MM.1S (cell line): Measurements from ENCODE around the gene ZKSCAN1.

Experiments used
- DNase-seq: peaks from one replicate; pipeline ENCODE4 v3.0.0-alpha.2; 2015
- H2AFZ ChIP-seq: fragments of 300-600 bp; sonication (generic); 2 replicates; pipeline ENCODE4 v1.6.0; 2016; ENCODE audit warnings: antibody characterized with exemption, low read length
- H3F3A ChIP-seq: fragments of 300-600 bp; sonication (generic); 2 replicates; pipeline ENCODE4 v1.6.1; 2016; ENCODE audit warnings: mild to moderate bottlenecking, antibody characterized with exemption, low read length, moderate library complexity, mixed read lengths; ENCODE audit not compliant: insufficient read depth
- H3K27ac ChIP-seq: fragments of 300-600 bp; sonication (generic); 2 replicates; pipeline ENCODE4 v1.5.1; 2016; ENCODE audit warnings: mild to moderate bottlenecking, low read length
- H3K27me3 ChIP-seq: fragments of 300-600 bp; sonication (generic); replicated peaks from 2 replicates; pipeline ENCODE4 v1.6.0; 2016; ENCODE audit warnings: low read length; ENCODE audit not compliant: insufficient read depth
- H3K36me3 ChIP-seq: fragments of 300-600 bp; sonication (generic); replicated peaks from 2 replicates; pipeline ENCODE4 v1.6.1; 2016; ENCODE audit warnings: mild to moderate bottlenecking, low read length, mixed read lengths; ENCODE audit not compliant: insufficient read depth
- H3K4me1 ChIP-seq: fragments of 300-600 bp; sonication (generic); 2 replicates; pipeline ENCODE4 v1.6.1; 2016; ENCODE audit warnings: low read length, mixed read lengths
- H3K4me2 ChIP-seq: fragments of 300-600 bp; sonication (generic); 2 replicates; pipeline ENCODE4 v1.6.0; 2016; ENCODE audit warnings: low read depth, low read length
- H3K4me3 ChIP-seq: fragments of 300-600 bp; sonication (generic); 2 replicates; pipeline ENCODE4 v1.5.1; 2016; ENCODE audit warnings: low read length, mixed read lengths
- H3K79me2 ChIP-seq: fragments of 300-600 bp; sonication (generic); 2 replicates; pipeline ENCODE4 v1.6.1; 2016; ENCODE audit warnings: mixed run types, low read length, mixed read lengths
- H3K9ac ChIP-seq: fragments of 300-600 bp; sonication (generic); 2 replicates; pipeline ENCODE4 v1.6.1; 2016; ENCODE audit warnings: low read length, mixed read lengths
- H3K9me2 ChIP-seq: fragments of 300-600 bp; sonication (generic); replicated peaks from 2 replicates; pipeline ENCODE4 v1.6.1; 2016; ENCODE audit warnings: mild to moderate bottlenecking, low read length, mixed read lengths; ENCODE audit not compliant: insufficient read depth
- H3K9me3 ChIP-seq: fragments of 300-600 bp; sonication (generic); replicated peaks from 2 replicates; pipeline ENCODE4 v1.6.1; 2016; ENCODE audit warnings: mild to moderate bottlenecking, low read length, mixed read lengths; ENCODE audit not compliant: insufficient read depth
- H4K20me1 ChIP-seq: fragments of 300-600 bp; sonication (generic); 2 replicates; pipeline ENCODE4 v1.6.1; 2016; ENCODE audit warnings: mild to moderate bottlenecking, low read length, moderate library complexity, mixed read lengths; ENCODE audit not compliant: insufficient read depth
- CTCF ChIP-seq: fragments of 300-600 bp; sonication (generic); IDR thresholded peaks from 2 replicates; pipeline ENCODE4 v1.5.1; 2016; ENCODE audit warnings: antibody characterized with exemption, low read length, mixed read lengths
- EZH2 ChIP-seq: fragments of 300-600 bp; sonication (generic); optimal IDR thresholded peaks from 2 replicates; pipeline ENCODE3; 2017; ENCODE audit warnings: low read depth, mild to moderate bottlenecking, antibody characterized with exemption, low read length, mixed read lengths
- EZH2phosphoT487 ChIP-seq: fragments of 300-600 bp; sonication (generic); IDR thresholded peaks from 2 replicates; pipeline ENCODE4 v1.6.1; 2018; ENCODE audit warnings: antibody characterized with exemption, low read length

Gene ZKSCAN1

GRCh38 chr7:100069991-100070390 lies 54.6 kb downstream of the ZKSCAN1 start:
- Histone ChIP-seq H4K20me1 (no peaks in the 10 kb centered on the region), H3K4me2 (no peak overlapping the region), H3K27me3 (no peaks in the 10 kb centered on the region), H3K9ac (no peak overlapping the region), H3K36me3 (peaks cover 42% of the 10 kb centered on the region), H3F3A (no peaks in the 10 kb centered on the region), H2AFZ (no peak overlapping the region), H3K27ac (no peak overlapping the region), H3K4me3 (no peak overlapping the region), H3K79me2 (no peaks in the 10 kb centered on the region), H3K9me3 (no peaks in the 10 kb centered on the region; the same call in 1 of the 2 replicates), H3K4me1 (no peaks in the 10 kb centered on the region), H3K9me2 (no peaks in the 10 kb centered on the region)
- TF ChIP-seq CTCF (no peak), EZH2 (no peak), EZH2phosphoT487 (no peak)
- DNase-seq: no peak

- no peaks in the 10 kb centered on the region for H3K27me3 ChIP-seq
- H3K4me1 ChIP-seq: no peaks in the 10 kb centered on the region
- no peak overlapping the region for H2AFZ ChIP-seq
- no peaks in the 10 kb centered on the region for H4K20me1 ChIP-seq
- peaks cover 50% of the 10 kb centered on the region for H3K36me3 ChIP-seq
- no peaks in the 10 kb centered on the region for H3K79me2 ChIP-seq
- DNase-seq: no peak
- no peak overlapping the region for H3K27ac ChIP-seq
- no peaks in the 10 kb centered on the region for H3K9me2 ChIP-seq
- no peaks in the 10 kb centered on the region for H3F3A ChIP-seq
- H3K9me3 ChIP-seq: no peaks in the 10 kb centered on the region; the same call in 1 of the 2 replicates
- H3K4me2 ChIP-seq: no peak overlapping the region
- H3K9ac ChIP-seq: no peak overlapping the region
- no peak for TF ChIP-seq EZH2phosphoT487
- no peak for TF ChIP-seq CTCF
- TF ChIP-seq EZH2: no peak
- H3K4me3 ChIP-seq: no peak overlapping the region
Measured at GRCh38 chr7:100071018-100071723, 55.8 kb downstream of the ZKSCAN1 start.

DNA sequence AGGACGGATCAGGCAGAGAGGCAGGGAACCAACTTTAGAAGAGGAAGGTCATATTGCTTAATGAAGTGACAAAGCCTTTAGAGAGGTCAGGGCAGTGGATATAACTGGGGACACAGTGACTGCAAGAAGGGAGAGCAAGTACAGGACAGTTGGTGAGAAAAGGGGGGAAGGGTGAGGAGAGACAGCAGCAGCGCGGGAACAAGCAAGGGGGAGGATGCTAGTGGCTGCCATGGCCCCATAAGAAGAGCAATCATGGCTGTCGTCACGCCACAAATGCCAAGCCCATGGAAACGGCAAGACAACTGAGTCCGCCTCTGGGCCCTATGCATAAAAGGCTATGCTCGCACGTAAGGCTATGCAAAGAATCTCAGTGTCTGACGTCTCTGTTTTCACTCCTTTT lies 57.1 kb downstream of the ZKSCAN1 start:
- Histone ChIP-seq H3K79me2 (peaks cover 9% of the 10 kb centered on the region), H3K9me2 (no peaks in the 10 kb centered on the region), H3K27me3 (no peaks in the 10 kb centered on the region), H3K9ac (no peak overlapping the region), H3K4me2 (no peak overlapping the region), H3K4me3 (no peak overlapping the region), H3K36me3 (peaks cover 57% of the 10 kb centered on the region), H3K9me3 (no peaks in the 10 kb centered on the region; the same call in 1 of the 2 replicates), H3F3A (peaks cover 3% of the 10 kb centered on the region; the same call in 1 of the 2 replicates), H3K27ac (no peak overlapping the region), H2AFZ (no peak overlapping the region), H4K20me1 (no peaks in the 10 kb centered on the region), H3K4me1 (no peaks in the 10 kb centered on the region)
- TF ChIP-seq EZH2: no peak
- no peak for TF ChIP-seq EZH2phosphoT487
- TF ChIP-seq CTCF: no peak
- no peak for DNase-seq
